DMS53 (cell line): ENCODE measurements around the gene PCDHGA1.
A peak's percentile ranks its signal among the peaks of the same experiment; 100 is the strongest.

ENCODE experiments used
- DNase-seq: peaks from one replicate; lab custom pipeline; 2025; lab: John Stamatoyannopoulos, UW

Gene PCDHGA1

DNA sequence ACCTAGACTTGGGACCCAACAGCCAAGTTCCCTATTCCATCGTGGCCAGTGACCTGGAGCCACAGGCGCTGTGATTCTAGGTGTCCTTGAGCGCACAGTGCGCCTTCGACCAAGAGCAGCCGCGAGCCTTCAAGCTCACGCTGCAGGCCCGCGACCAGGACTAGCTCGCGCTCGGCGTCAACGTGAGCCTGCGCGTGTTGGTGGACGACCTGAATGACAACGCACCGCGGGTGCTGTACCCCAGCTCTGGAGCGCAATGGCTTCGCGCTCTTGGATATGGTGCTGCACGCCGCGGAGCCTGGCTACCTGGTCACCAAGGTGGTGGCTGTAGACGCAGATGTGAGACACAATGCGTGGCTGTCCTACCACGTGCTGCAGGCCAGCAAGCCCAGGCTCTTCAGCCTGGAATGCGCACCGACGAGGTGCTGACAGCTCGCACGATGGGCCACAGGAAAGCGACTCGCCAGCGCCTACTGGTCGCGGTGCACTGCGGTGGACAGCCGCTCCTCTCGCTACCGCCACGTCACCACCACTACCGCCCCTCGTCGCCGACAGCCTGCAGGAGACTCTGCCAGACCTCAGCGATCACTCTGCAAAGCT lies 111.4 kb downstream of the PCDHGA1 start:
- DNase-seq: no peak

GRCh38 chr5:141465351-141465750 lies 135.0 kb downstream of the PCDHGA1 start:
- DNase-seq: no peak

GRCh38 chr5:141475625-141476131 lies 145.4 kb downstream of the PCDHGA1 start, which contains the start of gene PCDHGC3:
Gene PCDHGC3, plus strand, starts transcription at chr5:141475966. Its CDS starts 151 bp downstream, at chr5:141476117.
- peak; percentile 84 for DNase-seq

DNA sequence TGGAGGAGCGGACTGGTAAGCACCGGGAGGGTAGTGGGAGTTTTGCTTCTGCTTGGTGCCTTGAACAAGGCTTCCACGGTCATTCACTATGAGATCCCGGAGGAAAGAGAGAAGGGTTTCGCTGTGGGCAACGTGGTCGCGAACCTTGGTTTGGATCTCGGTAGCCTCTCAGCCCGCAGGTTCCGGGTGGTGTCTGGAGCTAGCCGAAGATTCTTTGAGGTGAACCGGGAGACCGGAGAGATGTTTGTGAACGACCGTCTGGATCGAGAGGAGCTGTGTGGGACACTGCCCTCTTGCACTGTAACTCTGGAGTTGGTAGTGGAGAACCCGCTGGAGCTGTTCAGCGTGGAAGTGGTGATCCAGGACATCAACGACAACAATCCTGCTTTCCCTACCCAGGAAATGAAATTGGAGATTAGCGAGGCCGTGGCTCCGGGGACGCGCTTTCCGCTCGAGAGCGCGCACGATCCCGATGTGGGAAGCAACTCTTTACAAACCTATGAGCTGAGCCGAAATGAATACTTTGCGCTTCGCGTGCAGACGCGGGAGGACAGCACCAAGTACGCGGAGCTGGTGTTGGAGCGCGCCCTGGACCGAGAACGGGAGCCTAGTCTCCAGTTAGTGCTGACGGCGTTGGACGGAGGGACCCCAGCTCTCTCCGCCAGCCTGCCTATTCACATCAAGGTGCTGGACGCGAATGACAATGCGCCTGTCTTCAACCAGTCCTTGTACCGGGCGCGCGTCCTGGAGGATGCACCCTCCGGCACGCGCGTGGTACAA lies 146.0 kb downstream of the PCDHGA1 start:
- DNase-seq: peak; percentile 71

DNA sequence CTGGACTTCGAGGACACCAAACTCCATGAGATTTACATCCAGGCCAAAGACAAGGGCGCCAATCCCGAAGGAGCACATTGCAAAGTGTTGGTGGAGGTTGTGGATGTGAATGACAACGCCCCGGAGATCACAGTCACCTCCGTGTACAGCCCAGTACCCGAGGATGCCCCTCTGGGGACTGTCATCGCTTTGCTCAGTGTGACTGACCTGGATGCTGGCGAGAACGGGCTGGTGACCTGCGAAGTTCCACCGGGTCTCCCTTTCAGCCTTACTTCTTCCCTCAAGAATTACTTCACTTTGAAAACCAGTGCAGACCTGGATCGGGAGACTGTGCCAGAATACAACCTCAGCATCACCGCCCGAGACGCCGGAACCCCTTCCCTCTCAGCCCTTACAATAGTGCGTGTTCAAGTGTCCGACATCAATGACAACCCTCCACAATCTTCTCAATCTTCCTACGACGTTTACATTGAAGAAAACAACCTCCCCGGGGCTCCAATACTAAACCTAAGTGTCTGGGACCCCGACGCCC lies 146.8 kb downstream of the PCDHGA1 start:
- DNase-seq: no peak

DNA sequence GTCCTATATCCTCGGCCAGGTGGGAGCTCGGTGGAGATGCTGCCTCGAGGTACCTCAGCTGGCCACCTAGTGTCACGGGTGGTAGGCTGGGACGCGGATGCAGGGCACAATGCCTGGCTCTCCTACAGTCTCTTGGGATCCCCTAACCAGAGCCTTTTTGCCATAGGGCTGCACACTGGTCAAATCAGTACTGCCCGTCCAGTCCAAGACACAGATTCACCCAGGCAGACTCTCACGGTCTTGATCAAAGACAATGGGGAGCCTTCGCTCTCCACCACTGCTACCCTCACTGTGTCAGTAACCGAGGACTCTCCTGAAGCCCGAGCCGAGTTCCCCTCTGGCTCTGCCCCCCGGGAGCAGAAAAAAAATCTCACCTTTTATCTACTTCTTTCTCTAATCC lies 147.5 kb downstream of the PCDHGA1 start:
- DNase-seq: no peak

- DNase-seq: peak; percentile 90
These were observed 148.1 kb downstream of the PCDHGA1 start for GRCh38 chr5:141478321-141478945.

GRCh38 chr5:141479776-141480175 lies 149.5 kb downstream of the PCDHGA1 start:
- DNase-seq: no peak

DNA sequence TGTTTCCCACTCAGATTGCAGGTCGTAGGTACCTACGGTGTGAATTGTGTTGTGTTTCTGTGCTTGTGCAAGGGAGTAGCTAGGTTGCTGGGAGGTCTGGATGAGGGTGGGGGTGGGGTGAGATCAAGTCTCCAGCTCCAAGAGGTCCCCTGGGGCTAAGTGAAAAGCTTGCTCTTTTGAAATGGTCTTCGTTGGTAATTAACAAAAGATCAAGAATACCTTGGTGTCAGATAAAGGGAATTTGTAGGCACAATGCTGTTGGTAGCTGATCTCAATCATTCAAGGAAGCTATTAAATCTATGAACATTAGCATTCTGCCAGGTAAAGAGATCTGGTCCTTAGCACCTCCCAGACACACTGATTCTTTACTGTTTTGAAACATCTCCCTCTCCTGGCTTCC lies 153.6 kb downstream of the PCDHGA1 start:
- no peak for DNase-seq

- DNase-seq: no peak
These were observed 154.0 kb downstream of the PCDHGA1 start for GRCh38 chr5:141484310-141484640.

DNA sequence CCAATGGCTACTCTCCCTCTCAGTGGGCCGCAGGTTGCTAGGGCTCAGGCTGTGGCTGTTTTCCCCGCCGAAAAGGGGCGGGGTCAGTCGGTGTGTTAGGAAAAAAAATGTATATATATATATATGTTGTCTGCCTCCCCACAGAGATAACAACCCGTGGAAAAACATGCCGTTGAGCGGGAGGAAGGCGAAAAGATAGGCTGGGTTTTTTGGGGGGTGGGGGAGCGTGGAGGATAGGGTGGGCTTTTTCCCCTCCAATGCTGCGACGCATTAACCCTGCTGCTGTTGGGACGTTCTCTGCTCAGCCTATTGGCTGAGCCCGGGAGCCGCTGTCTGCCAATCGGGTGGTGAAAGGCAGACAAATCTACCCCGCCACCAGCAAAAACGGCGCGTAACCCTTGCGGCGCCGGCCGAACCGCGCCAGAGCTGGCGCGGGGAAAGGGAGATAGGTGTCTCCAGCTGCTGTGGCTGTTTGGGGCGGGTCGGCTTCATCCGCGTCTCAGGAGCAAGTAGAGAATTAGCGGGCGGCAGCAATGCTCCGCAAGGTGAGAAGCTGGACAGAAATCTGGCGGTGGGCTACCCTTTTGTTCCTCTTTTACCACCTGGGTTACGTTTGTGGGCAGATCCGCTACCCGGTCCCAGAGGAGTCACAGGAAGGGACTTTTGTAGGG lies 154.5 kb downstream of the PCDHGA1 start, which contains the start of gene PCDHGC4:
PCDHGC4 (plus strand) TSS at position 390 of the 671 bp plus-strand sequence; CDS start at position 534, 144 bp downstream.
- DNase-seq: peak; percentile 40

DNA sequence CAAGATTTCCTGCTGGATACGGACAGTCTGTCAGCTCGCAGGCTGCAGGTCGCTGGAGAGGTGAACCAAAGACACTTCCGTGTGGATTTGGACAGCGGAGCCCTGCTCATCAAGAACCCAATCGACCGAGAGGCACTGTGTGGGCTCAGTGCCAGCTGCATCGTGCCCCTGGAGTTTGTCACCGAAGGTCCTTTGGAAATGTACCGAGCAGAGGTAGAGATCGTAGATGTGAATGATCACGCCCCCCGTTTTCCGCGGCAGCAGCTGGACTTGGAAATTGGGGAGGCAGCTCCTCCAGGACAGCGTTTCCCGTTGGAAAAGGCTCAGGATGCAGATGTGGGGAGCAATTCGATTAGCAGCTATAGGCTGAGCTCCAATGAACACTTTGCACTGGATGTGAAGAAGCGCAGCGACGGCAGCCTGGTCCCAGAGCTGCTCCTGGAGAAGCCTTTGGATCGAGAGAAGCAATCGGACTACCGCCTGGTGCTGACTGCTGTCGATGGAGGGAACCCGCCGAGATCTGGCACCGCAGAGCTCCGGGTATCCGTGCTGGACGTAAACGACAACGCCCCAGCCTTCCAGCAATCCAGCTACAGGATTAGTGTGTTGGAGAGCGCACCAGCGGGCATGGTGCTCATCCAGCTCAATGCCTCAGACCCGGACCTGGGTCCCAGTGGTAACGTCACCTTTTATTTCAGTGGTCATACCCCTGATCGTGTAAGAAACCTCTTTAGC lies 155.2 kb downstream of the PCDHGA1 start:
- DNase-seq: peak; percentile 32

GRCh38 chr5:141486091-141486490 lies 155.8 kb downstream of the PCDHGA1 start:
- DNase-seq: no peak

DNA sequence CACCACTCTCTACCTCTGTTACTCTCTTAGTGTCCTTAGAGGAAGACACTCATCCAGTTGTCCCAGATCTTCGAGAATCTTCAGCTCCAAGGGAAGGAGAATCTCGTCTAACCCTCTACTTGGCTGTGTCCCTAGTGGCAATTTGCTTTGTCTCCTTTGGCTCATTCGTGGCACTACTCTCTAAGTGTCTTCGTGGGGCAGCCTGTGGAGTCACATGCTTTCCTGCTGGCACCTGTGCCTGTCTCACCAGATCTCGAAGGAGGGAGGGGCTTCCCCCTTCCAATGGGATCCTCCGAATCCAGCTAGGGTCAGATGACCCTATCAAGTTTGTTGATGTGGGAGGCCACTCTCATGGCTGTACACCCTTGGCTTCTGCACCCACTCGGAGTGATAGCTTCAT lies 156.8 kb downstream of the PCDHGA1 start:
- no peak for DNase-seq

- no peak for DNase-seq
These were observed 158.6 kb downstream of the PCDHGA1 start, which contains the start of gene PCDHGC5 for GRCh38 chr5:141488591-141489561. Gene PCDHGC5, plus strand, starts transcription at chr5:141489081. Its CDS starts 160 bp downstream, at chr5:141489241.

DNA sequence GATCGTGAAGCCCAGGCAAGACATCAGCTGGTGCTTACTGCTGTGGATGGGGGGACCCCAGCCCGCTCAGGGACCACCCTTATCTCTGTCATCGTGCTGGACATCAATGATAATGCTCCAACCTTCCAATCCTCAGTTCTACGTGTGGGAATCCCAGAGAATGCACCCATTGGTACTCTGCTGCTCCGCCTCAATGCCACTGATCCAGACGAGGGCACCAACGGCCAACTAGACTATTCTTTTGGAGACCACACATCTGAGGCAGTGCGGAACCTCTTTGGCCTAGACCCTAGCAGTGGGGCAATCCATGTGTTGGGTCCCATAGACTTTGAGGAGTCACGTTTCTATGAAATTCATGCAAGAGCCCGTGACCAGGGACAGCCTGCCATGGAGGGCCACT lies 159.5 kb downstream of the PCDHGA1 start:
- no peak for DNase-seq

GRCh38 chr5:141490271-141490670 lies 160.0 kb downstream of the PCDHGA1 start:
- no peak for DNase-seq

GRCh38 chr5:141490771-141491170 lies 160.5 kb downstream of the PCDHGA1 start:
- no peak for DNase-seq

GRCh38 chr5:141491323-141492167 lies 161.2 kb downstream of the PCDHGA1 start:
- no peak for DNase-seq
